ENCODE measurements around the gene SLC1A4. TPM values are rescaled to one million over a fixed set of nuclear protein-coding genes. Genes with fewer than 3 reads are reported as not detected.
A peak's percentile ranks its signal among the peaks of the same experiment; 100 is the strongest.

SLC1A4 gene
- 10.6 TPM for total RNA-seq
- 2.1 TPM for polyA plus RNA-seq (ENCODE audit: insufficient read depth, low read depth, low replicate concordance)
- long read RNA-seq, donor 1, full-length matches to known transcripts: 3 of 3 reads
- long read RNA-seq, donor 1, partial matches to known transcripts: 0 of 3 reads
- long read RNA-seq, donor 1, other reads (novel, unspliced or antisense): 0 of 3 reads
- long read RNA-seq, donor 2, full-length matches to known transcripts: 1 of 1 reads
- long read RNA-seq, donor 2, partial matches to known transcripts: 0 of 1 reads
- long read RNA-seq, donor 2, other reads (novel, unspliced or antisense): 0 of 1 reads
- long read RNA-seq, donor 3: 0 reads
- long read RNA-seq, donor 4, full-length matches to known transcripts: 1 of 1 reads
- long read RNA-seq, donor 4, partial matches to known transcripts: 0 of 1 reads
- long read RNA-seq, donor 4, other reads (novel, unspliced or antisense): 0 of 1 reads
- long read RNA-seq, donor 5: 0 reads
- long read RNA-seq, donor 6: 0 reads
- long read RNA-seq, donor 7, full-length matches to known transcripts: 10 of 18 reads
- long read RNA-seq, donor 7, partial matches to known transcripts: 1 of 18 reads
- long read RNA-seq, donor 7, other reads (novel, unspliced or antisense): 7 of 18 reads
- long read RNA-seq, donor 8, full-length matches to known transcripts: 2 of 2 reads
- long read RNA-seq, donor 8, partial matches to known transcripts: 0 of 2 reads
- long read RNA-seq, donor 8, other reads (novel, unspliced or antisense): 0 of 2 reads
- long read RNA-seq, donor 9: 0 reads
- long read RNA-seq, donor 10: 0 reads

GRCh38 chr2:64989126-64989981 is at the start of gene SLC1A4:
TSS of gene SLC1A4 (plus strand) at chr2:64989399. CDS start at chr2:64989644, 245 bp downstream.
- Histone ChIP-seq H3K9me3 (ENCODE audit: control insufficient read depth in 2 of 3, insufficient read depth in 1 of 3, low read length in 3 of 3) (no peaks in the 10 kb centered on the region), H3K27ac (ENCODE audit: low read depth in 2 of 2, low read length in 2 of 2) (peak within 1 kb of the TSS; percentile 79 to 82), H3K36me3 (ENCODE audit: control insufficient read depth in 2 of 3, insufficient read depth in 3 of 3, low read length in 3 of 3) (no peaks in the 10 kb centered on the region), H3K27me3 (ENCODE audit: control insufficient read depth, insufficient read depth, low read length) (no peaks in the 10 kb centered on the region), H3K4me3 (ENCODE audit: low read length in 3 of 3) (peak within 1 kb of the TSS; percentile 58 to 72 (median 65)), H3K4me1 (ENCODE audit: control insufficient read depth in 2 of 3, insufficient read depth in 2 of 3, low read depth in 1 of 3, low read length in 3 of 3) (peaks cover 0 to 4% (median 0%) of the 10 kb centered on the region in 3 donors), H3K9ac (ENCODE audit: low read length in 3 of 3) (peak within 1 kb of the TSS; percentile 45 to 82 (median 58))
- intact Hi-C loops (cut with DNase I): no loop called here
- FAIRE-seq (no peak), DNase-seq (peak in 4 of 5 donors; percentile 88 to 97 (median 92))
- TF ChIP-seq CTCF (IDR thresholded peaks at IDR 0.05; ENCODE audit: borderline replicate concordance, extremely low read depth, insufficient read depth): no peak

- H3K27ac ChIP-seq (ENCODE audit: low read depth in 2 of 2, low read length in 2 of 2): no peak overlapping the region
- H3K9me3 ChIP-seq (ENCODE audit: control insufficient read depth in 2 of 3, insufficient read depth in 1 of 3, low read length in 3 of 3): no peaks in the 10 kb centered on the region
- DNase-seq (no peak), FAIRE-seq (no peak)
- no peaks in the 10 kb centered on the region for H3K27me3 ChIP-seq (ENCODE audit: control insufficient read depth, insufficient read depth, low read length)
- no peaks in the 10 kb centered on the region for H3K36me3 ChIP-seq (ENCODE audit: control insufficient read depth in 2 of 3, insufficient read depth in 3 of 3, low read length in 3 of 3)
- H3K9ac ChIP-seq (ENCODE audit: low read length in 3 of 3): no peak overlapping the region
- intact Hi-C loops (cut with DNase I): no loop called here
- peaks cover 0 to 2% (median 0%) of the 10 kb centered on the region in 3 donors for H3K4me1 ChIP-seq (ENCODE audit: control insufficient read depth in 2 of 3, insufficient read depth in 2 of 3, low read depth in 1 of 3, low read length in 3 of 3)
- H3K4me3 ChIP-seq (ENCODE audit: low read length in 3 of 3): no peak overlapping the region
- TF ChIP-seq CTCF (IDR thresholded peaks at IDR 0.05; ENCODE audit: borderline replicate concordance, extremely low read depth, insufficient read depth): no peak
Observed at GRCh38 chr2:64941143-64941542, 48.1 kb upstream of the SLC1A4 start.

- DNase-seq (no peak), FAIRE-seq (no peak)
- no peak overlapping the region for H3K9ac ChIP-seq (ENCODE audit: low read length in 3 of 3)
- H3K4me1 ChIP-seq (ENCODE audit: control insufficient read depth in 2 of 3, insufficient read depth in 2 of 3, low read depth in 1 of 3, low read length in 3 of 3): peaks cover 0 to 5% (median 0%) of the 10 kb centered on the region in 3 donors
- no peaks in the 10 kb centered on the region for H3K36me3 ChIP-seq (ENCODE audit: control insufficient read depth in 2 of 3, insufficient read depth in 3 of 3, low read length in 3 of 3)
- no peak overlapping the region for H3K4me3 ChIP-seq (ENCODE audit: low read length in 3 of 3)
- no peaks in the 10 kb centered on the region for H3K9me3 ChIP-seq (ENCODE audit: control insufficient read depth in 2 of 3, insufficient read depth in 1 of 3, low read length in 3 of 3)
- H3K27ac ChIP-seq (ENCODE audit: low read depth in 2 of 2, low read length in 2 of 2): no peak overlapping the region
- no peaks in the 10 kb centered on the region for H3K27me3 ChIP-seq (ENCODE audit: control insufficient read depth, insufficient read depth, low read length)
- no peak for TF ChIP-seq CTCF (IDR thresholded peaks at IDR 0.05; ENCODE audit: borderline replicate concordance, extremely low read depth, insufficient read depth)
- intact Hi-C loops (cut with DNase I): no loop called here
Observed at GRCh38 chr2:64941801-64942200, 47.4 kb upstream of the SLC1A4 start.
